GM12865 (cell line): ENCODE data around the gene RCAN2.

Source experiments
- DNase-seq: peaks from one replicate; pipeline ENCODE4 v3.0.0; 2010; ENCODE audit warnings: low read depth
- H3K4me3 ChIP-seq: 2 replicates; pipeline ENCODE4 v1.5.1; 2011; ENCODE audit warnings: mild to moderate bottlenecking, low read depth, low read length, control low read depth
- CTCF ChIP-seq: IDR thresholded peaks from 2 replicates; pipeline ENCODE4 v1.5.1; 2011; ENCODE audit warnings: low read length, control low read depth, low read depth, inconsistent platforms; ENCODE audit not compliant: insufficient read depth; ENCODE audit errors: missing control alignments

Gene RCAN2

DNA sequence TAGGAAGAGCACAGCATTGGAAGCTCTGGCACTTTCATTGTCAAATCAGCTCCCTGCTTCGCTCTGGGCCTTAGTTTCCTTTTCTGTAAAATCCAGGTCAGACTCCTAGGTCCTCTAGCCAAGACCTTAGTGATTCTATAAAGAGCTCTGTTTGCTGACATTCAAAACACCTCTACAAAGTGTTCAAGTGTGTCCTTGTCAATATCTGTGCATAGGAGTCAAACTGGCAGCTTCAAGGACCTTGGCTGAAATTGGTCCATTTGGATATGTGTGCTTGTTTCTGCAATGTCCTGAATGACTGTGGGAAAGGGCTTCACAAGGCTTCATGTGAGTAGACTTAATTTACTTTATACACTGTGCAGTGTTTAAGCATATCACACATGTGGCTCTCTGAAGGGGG lies 246.6 kb downstream of the RCAN2 start:
- no peak for TF ChIP-seq CTCF
- DNase-seq = no peak
- H3K4me3 ChIP-seq = no peak overlapping the region

GRCh38 chr6:46243754-46244153 lies 247.5 kb downstream of the RCAN2 start:
- no peak overlapping the region for H3K4me3 ChIP-seq
- TF ChIP-seq CTCF = no peak
- no peak for DNase-seq

DNA sequence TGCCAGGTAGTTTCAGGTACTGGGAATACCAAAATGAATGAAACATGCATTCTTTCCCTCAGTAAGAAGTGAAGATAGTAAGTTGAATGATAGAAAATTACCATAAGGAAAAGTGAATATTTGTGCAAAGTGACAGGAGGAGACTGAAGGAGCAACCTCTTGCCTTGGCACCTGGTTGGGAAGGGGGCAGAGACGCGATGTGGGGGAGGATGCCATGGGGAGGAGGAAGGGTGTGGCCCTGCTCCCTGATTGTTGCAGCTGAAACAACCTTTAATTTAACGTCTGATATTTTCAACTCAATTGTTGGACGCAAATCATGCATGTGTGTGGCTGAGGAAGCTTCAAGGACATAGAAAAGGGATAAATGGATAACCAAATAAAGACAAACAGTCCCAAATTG lies 248.3 kb downstream of the RCAN2 start:
- no peak overlapping the region for H3K4me3 ChIP-seq
- no peak for DNase-seq
- no peak for TF ChIP-seq CTCF

GRCh38 chr6:46240866-46241565 lies 250.2 kb downstream of the RCAN2 start:
- H3K4me3 ChIP-seq = no peak overlapping the region
- no peak for DNase-seq
- no peak for TF ChIP-seq CTCF

- DNase-seq = no peak
- no peak for TF ChIP-seq CTCF
- H3K4me3 ChIP-seq = no peak overlapping the region
These were observed 254.5 kb downstream of the RCAN2 start for GRCh38 chr6:46236752-46237151.

GRCh38 chr6:46235242-46235641 lies 256.0 kb downstream of the RCAN2 start:
- TF ChIP-seq CTCF = no peak
- no peak for DNase-seq
- H3K4me3 ChIP-seq = no peak overlapping the region

GRCh38 chr6:46234700-46235099 lies 256.5 kb downstream of the RCAN2 start:
- no peak for DNase-seq
- H3K4me3 ChIP-seq = no peak overlapping the region
- no peak for TF ChIP-seq CTCF
